Inferior parietal cortex (tissue), 1 donor: ENCODE measurements around the gene MPHOSPH9.
"Not testable (repeated sequence)": the region's sequence is repeated elsewhere in the genome, so short reads cannot be mapped to it uniquely, and the experiment has no call there.

Experiments
- DNase-seq: peaks from one replicate; pipeline ENCODE4 v3.0.0-alpha.2; 2016; ENCODE audit errors: extremely low spot score

The MPHOSPH9 gene

DNA sequence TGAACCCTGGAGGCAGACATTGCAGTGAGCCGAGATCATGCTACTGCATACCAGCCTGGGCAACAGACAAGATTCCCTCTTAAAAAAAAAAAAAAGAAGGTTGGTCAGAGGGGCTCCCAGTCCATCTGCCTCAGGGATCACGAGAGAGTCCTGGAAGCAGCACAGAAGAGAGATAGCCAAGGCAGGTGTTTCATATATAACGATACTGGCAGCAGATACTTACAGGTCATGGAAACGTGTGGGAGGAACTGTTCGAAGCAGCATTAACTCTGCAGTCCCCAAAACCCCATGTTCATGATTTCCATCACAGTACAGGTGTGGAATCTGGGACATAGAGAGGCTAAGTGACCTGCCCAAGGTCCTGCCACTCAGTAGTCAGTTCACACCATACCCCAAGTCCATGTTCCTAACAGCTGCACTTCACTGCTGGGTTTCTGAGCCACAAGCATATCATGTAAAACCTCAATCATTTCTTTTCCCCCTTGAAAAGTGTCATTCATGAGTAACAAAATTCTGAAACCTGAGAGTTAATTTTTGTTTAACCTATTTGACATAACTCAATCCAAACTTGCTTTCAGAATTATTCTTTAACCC lies 22.0 kb upstream of the MPHOSPH9 start:
- DNase-seq, result no peak

DNA sequence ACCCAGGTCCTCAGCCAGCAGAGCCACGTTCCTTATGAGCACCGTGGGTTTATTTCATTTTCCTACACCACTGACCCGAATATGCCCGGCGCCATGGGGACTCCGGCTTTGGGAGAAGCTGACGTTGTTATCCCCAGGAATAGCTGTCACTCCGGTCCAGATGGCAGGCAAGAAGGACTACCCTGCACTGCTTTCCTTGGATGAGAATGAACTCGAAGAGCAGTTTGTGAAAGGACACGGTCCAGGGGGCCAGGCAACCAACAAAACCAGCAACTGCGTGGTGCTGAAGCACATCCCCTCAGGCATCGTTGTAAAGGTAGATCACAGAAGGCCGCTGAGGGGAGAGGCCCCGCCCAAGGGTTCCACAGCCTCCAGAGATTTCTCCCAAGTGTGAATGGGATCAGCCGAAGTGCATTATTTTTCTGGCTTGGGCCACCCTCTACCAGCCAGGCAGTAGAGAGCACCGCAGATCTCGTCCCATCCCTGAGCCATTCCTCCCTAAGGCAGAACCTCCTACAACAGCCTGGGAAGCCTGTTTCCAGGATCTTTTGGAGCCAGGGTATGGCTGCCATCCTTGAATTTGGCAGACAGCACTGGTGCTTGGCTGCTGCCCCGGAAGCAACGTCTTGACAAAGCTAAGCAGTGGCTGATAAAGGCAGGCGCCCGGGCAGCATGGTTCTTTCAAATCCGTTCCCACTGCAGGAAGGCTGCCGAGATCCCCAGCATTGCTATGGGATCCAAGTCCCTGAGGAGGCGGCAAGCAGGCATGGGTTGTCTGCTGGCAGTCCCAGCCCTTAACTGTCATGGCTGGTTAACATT lies 20.9 kb upstream of the MPHOSPH9 start:
- peak; percentile 48 for DNase-seq

DNA sequence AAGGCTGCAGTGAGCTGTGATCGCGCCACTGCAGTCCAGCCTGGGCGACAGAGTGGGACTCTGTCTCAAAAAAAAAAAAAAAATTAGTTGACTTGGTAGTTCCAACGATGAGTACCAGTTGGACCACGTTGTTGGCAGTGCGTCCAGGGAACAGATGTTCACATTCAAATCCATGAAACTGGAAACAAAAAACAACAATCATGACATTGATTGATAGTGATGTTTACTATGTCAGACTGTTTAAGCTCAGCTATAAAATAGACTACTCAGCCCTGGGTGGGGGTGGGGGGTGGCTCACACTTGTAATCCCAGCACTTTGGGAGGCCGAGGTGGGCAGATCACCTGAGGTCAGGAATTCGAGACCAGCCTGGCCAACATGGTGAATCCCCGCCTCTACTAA lies 19.4 kb upstream of the MPHOSPH9 start:
- DNase-seq, result not testable (repeated sequence)

DNA sequence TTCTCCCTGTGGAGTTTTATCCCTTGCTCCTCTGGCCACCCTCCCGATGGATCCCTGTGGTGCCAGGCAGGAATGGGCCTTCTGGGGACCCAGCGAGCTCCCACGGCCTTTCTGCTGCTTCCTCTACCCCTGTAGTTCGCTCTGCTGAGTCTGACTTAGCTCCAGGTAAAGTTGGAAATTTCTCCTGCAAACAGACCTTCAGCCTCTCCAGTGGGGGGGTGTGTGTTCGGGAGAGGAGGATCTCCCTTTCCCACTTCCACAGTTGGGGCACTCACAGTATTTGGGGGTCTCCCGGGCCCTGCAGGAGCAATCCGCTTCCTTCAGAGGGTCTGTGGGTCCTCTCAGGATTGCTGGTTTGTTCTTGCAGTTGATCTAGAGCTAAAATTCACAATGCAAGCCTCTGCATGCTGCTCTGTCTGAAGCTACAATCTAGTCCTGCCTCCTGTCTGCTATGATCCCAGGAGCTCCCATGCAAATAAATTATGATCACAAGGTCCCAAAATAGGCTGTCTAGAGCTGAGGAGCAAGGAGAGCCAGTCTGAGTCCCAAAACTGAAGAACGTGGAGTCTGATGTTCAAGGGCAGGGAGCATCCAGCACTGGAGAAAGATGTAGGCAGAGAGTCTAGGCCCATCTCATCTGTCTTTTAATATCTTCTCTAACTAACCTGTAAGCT lies 18.6 kb upstream of the MPHOSPH9 start:
- DNase-seq, result no peak

DNA sequence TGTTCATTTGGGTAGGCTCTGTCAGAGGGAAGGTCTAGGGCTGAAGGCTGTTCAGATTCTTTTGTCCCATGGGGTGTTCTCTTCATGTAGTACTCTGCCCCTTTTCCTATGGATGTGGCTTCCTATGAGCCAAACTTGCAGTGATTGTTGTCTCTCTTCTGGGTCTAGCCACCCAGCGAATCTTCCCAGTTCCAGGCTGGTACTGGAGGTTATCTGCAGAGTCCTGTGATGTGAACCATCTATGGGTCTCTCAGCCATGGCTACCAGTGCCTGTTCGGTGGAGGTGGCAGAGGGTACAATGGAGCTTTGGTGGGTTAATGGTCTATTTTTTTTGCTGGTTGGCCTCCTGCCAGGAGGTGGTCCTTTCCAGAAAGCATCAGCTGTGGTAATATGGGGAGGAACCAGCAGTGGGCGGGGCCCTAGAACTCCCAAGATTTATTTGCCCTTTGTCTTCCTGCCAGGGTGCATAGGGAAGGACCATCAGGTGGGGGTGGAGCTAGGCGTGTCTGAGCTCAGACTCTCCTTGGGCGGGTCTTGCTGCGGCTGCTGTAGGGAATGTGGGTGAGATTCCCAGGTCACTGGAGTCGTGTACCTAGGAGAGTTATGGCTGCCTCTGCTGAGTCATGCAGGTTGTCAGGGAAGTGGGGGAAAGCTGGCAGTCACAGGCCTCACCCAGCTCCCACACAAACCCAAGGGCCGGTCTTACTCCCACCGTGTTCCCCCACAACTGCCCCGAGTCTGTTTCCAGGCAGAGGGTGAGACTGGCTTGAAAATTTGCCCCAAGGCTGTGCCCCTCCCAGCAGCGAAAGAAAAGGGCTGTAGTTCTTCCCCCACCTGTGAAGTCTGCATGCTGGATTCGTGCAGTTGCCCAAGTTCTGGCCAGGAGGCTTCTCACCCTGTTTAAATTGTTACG lies 17.8 kb upstream of the MPHOSPH9 start:
- no peak for DNase-seq

DNA sequence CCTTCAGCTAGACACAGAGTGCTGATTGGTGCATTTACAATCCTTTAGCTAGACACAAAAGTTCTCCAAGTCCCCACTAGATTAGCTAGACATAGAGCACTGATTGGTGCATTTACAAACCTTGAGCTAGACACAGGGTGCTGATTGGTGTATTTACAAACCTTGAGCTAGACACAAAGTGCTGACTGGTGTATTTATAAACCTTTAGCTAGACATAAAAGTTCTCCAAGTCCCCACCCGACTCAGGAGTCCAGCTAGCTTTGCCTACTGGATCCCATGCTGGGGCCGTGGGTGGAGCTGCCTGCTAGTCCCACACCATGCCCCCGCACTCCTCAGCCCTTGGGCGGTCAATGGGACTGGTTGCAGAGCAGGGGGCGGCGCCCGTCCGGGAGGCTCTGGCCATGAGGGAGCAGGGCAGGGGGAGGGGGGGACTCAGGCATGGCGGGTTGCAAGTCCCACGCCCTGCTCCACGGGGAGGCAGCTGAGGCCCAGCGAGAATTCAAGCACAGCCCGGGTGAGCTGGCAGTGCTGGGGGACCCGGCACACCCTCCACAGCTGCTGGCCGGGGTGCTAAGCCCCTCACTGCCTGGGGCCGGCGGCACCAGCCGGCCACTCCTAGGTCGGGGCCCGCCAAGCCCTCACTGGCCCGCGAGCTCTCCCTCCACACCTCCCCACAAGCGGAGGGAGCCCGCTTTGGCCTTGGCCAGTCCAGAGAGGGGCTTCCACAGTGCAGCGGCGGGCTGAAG lies 16.2 kb upstream of the MPHOSPH9 start:
- DNase-seq, result not testable (repeated sequence)

DNA sequence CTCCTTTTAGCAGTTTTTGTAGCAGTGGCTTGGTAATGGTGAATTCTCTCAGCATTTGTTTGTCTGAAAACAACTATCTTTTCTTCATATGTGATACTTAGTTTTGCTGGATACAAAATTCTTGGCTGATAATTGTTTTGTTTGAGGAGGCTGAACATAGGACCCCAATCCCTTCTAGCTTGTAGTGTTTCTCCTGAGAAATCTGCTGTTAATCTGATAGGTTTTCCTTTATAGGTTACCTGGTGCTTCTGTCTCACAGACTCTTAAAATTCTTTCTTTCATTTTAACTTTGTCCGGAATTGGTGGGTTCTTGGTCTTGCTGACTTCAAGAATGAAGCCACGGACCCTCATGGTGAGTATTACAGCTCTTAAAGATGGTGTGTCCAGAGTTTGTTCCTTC lies 15.2 kb upstream of the MPHOSPH9 start:
- DNase-seq, result not testable (repeated sequence)

DNA sequence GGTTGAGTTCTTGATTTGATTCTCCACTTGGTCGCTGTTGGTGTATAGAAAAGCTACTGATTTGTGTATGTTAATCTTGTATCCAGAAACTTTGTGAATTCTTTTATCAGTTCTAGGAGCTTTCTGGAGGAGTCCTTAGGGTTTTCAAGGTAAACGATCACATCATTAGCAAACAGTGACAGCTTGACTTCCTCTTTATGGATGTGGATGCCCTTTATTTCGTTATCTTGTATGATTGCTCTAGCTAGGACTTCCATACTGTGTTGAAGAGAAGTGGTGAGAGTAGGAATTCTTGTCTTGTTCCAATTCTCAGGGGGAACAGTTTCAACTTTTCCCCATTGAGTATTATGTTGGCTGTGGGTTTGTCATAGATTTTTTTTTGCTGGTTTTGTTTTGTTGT lies 12.7 kb upstream of the MPHOSPH9 start:
- no peak for DNase-seq

DNA sequence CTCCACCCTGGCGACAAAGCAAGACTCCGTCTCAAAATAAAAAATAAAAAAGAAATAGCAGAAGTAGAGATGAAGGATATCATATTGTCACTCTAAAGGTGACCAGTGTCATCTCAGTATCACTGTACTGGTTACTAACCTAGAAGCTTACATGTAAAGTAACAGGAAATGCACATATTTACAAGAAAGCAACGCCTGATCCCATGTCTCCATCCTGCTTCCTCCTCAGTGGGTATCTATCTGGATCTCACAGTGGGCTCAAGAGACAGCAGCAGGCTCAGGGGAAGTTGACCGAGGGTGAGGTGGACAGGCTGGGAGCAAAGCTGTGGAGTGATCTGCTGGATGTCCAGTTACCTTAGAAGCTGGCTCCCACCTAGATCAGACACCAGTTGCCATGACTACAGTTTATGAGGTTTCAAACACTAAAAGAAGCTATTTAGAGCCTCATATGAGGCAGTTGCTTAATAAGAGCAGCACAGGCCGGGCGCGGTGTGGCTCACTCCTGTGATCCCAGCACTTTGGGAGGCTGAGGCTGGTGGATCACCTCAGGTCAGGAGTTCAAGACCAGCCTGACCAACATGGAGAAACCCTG lies 10.8 kb upstream of the MPHOSPH9 start:
- no peak for DNase-seq

DNA sequence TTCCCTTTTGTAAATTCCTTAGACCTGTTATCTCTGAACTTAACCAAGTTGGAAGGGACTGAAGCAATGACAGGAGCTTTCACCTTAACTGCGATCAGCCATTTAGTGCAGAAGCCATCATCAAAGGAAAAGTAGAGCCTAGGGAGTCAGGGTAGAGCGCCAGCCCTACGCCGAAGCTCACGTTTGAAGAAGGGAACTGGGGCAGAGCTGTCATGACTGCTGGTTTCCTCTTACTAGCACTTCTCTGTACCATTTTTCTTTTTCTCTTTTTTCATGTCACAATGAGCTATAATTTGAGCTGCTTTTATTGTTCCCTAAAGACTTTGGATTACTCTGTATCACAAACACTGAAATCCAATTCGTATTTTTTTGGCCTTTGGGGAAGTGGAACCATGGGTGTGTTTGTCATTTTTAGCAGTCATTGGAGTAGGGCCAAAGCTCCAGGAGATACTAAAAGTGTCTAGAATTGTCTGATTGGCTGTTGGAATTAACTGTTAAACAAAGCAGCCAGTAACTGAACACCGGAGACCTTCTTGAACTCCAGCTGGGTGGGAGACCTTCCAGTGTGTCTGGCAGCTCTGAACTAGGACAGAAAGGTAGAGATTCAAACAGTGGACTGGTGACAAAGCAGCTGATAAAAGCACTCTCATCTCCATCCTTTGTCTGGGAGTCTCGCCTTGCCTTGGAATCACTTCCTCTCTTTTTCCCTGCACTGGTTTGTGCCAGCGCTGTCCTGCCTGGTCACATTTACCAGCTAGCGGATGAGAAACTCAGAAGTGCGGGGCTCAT lies 9.4 kb upstream of the MPHOSPH9 start:
- peak; percentile 34 for DNase-seq

DNA sequence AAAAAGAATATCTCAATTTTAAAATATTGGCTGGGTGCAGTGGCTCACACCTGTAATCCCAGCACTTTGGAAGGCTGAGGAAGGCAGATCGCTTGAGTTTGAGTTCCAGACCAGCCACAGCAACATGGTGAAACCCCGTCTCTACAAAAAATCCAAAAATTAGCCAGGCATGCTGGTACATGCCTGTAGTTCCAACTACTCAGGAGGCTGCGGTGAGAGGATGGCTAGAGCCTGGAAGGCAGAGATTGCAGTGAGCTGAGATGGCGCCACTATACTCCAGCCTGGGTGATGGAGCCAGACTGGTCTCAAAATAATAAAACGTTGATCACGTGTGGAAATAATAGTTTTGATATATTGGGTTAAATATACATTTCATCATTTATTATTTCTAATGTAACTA lies 6.0 kb upstream of the MPHOSPH9 start:
- DNase-seq, result no peak

DNA sequence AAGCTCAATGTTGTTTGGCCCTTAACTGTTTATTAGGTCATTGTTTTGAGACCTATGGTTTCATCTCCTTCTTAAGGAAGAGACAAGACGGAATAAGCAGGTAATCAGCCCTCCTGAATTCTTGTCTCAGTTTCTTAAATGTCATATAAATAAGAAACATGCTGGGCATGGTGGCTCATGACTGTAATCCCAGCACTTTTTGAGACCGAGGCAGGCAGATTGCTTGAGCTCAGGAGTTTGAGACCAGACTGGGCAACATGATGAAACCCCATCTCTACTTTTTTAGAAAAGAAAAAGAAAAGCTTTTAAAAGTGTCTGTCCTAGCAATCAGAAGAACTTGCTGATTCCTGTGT lies 5.4 kb upstream of the MPHOSPH9 start:
- DNase-seq, result no peak

- peak; percentile 71 for DNase-seq
Observed at GRCh38 chr12:123237646-123238329, 4.8 kb upstream of the MPHOSPH9 start.

DNA sequence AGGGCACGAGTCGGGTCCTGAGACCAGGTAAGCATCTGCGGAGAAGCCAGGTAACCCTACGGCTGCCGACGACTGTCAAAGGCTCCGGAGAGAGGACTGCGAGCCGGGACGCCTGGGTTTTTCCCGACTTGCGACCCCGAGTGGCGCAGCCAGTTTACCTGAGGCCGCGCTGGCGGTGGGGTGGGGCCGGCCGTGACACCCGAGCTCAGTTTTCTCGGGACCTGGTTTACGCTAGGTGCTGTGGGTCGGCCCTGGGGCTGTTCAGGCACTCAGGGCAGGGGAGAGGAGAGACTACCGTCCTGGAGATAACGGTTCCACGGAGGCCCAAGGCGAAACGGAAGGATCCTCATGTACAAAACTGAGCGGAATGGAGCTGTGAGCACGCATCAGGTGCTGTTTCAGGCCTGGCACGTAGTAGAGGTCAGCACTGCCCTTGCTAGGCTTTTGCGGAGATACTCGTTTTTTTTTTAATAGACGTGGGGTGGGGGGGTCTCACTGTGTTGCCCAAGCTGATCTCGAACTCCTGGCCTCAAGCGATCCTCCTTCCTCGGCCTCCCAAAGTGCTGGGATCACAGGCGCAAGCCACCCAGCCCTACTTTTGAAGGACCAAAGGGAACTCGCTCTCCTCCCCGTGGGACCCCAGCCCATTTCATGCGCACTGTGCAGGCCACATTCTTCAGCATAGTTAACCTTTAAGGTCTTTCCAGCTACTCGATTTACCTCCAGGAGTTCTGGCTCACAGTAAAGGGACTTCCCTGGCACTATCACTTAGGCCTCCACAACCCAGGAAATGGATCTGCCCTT lies 766 bp upstream of the MPHOSPH9 start:
- DNase-seq, result no peak

DNA sequence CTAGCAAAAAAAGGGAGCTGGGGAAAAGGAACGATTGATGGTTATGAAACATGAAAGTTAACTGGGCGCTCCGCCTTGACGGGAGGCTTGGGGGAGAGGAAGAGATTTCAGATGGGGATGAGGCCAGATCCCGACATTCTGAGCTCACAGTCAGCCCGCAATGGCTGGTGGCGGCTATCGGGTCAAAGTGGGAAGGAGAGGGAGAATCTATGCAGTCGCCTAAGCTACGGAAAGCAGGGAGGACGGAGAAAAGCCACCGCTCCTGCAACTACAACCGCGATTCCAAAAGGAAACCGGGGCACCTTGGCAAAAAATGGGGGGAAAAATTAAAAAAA lies 502 bp downstream of the MPHOSPH9 start:
- no peak for DNase-seq

GRCh38 chr12:123231931-123232330 lies 1.0 kb downstream of the MPHOSPH9 start:
- DNase-seq, result no peak

DNA sequence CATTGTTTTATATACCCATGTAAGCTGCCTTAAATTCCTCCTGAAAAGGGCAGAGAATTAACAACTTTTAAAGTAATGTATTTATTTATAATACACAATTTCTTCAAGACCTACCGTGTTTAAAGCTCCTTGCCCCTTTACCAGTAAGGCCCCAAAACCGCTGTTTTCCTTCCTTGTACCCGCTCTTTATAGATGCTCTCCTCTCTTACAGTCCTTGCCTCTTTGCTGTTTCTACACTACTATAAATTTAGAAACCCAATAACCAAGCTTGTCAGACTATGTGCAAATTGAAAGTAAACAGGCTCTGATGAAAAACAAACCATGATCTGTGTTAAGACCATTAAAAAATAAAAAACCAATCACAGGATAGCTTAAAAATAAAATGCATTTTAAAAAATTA lies 3.9 kb downstream of the MPHOSPH9 start:
- DNase-seq, result no peak

- no peak for DNase-seq
Observed at GRCh38 chr12:123227581-123228258, 5.2 kb downstream of the MPHOSPH9 start.
